ENCODE data around the gene OVCA2.

- TF ChIP-seq, protein P1, sequence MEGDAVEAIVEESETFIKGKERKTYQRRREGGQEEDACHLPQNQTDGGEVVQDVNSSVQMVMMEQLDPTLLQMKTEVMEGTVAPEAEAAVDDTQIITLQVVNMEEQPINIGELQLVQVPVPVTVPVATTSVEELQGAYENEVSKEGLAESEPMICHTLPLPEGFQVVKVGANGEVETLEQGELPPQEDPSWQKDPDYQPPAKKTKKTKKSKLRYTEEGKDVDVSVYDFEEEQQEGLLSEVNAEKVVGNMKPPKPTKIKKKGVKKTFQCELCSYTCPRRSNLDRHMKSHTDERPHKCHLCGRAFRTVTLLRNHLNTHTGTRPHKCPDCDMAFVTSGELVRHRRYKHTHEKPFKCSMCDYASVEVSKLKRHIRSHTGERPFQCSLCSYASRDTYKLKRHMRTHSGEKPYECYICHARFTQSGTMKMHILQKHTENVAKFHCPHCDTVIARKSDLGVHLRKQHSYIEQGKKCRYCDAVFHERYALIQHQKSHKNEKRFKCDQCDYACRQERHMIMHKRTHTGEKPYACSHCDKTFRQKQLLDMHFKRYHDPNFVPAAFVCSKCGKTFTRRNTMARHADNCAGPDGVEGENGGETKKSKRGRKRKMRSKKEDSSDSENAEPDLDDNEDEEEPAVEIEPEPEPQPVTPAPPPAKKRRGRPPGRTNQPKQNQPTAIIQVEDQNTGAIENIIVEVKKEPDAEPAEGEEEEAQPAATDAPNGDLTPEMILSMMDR (IDR thresholded peaks at IDR 0.05 in 4 of 5, conservative IDR thresholded peaks at IDR 0.05 in 1 of 5), result no peak
- no peak for TF ChIP-seq POLR2A (IDR thresholded peaks at IDR 0.05)
Observed at GRCh38 chr17:2051061-2051932, 9.5 kb downstream of the OVCA2 start.
